ENCODE measurements around the gene LMTK3. TPM values are rescaled to one million over a fixed set of nuclear protein-coding genes. Genes with fewer than 3 reads are reported as not detected.

Gene LMTK3
- total and polyA plus RNA-seq, 2 of the 4 experiments (the other 2 are of a cell fraction) = 0.18 to 0.87 TPM

DNA sequence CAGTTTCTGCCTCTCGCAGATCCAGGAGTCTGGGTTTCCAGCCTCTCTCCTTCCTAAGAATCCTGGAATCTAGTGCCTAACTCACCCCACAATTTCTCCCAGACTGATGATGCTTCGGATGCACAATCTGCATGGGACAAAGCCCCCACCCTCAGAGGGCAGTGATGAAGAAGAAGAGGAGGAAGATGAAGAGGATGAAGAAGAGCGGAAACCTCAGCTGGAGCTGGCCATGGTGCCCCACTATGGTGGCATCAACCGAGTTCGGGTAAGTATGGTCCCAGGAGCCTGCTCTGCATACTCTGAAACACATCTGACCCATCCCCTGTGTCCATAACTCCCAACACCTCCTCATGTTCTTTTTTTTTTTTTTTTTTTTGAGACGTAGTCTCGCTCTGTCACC lies 65.1 kb downstream of the LMTK3 start:
- no peak overlapping the region for H2BK15ac ChIP-seq (ENCODE audit: low read depth, low read length)
- TSS peak; percentile 63 for BruUV-seq (replicated peaks)
- H3K27ac ChIP-seq (ENCODE audit: insufficient read depth, low read length) = peak overlapping the region; percentile 77; the same call in 1 of the 2 replicates
- H2AK5ac ChIP-seq (ENCODE audit: low read depth, low read length) = 0 out of 2 replicates have a peak overlapping the region, but pooled peaks have one; percentile 69
- peak overlapping the region; percentile 69 for H3K9ac ChIP-seq (ENCODE audit: low read depth, low read length)
- H3K27me3 ChIP-seq (ENCODE audit: control insufficient read depth, insufficient read depth, low read length) = peaks cover 16% of the 10 kb centered on the region
- H2BK20ac ChIP-seq (ENCODE audit: low read depth, low read length) = no peak overlapping the region
- H3K4me2 ChIP-seq (ENCODE audit: low read depth, low read length) = peak overlapping the region; percentile 93
- H2AK9ac ChIP-seq (replicated peaks; ENCODE audit: low read depth, low read length, poor library complexity) = peak overlapping the region; percentile 95
- dilution Hi-C loops (cut with HindIII; ENCODE audit: low sequenced_read_pairs, unreplicated experiment) = no loop called here
- ChIA-PET POLR2A (ENCODE audit: unreplicated experiment) (no interaction called here), CTCF (interaction anchor here (0.6 kb wide), 1 partner anchor 58 kb away, joined by 5 read pairs; no protein-coding TSS in a partner anchor)
- no peak overlapping the region for H3K56ac ChIP-seq (ENCODE audit: extremely low read depth, insufficient read depth, low read length)
- H2BK120ac ChIP-seq (ENCODE audit: low read depth, low read length) = no peak overlapping the region
- no CpG with 5 or more reads among the region's 7 CpGs for WGBS, 2 experiments (ENCODE audit: extremely low coverage in 2 of 2, insufficient read length in 1 of 2)
- H2AFZ ChIP-seq (replicated peaks; ENCODE audit: low read length, poor library complexity) = no peak overlapping the region
- DNase-seq = no peak
- H3K9me1 ChIP-seq (ENCODE audit: insufficient read depth, low read length) = peaks cover 4% of the 10 kb centered on the region
- H4K20me1 ChIP-seq (ENCODE audit: insufficient read depth, low read length) = no peaks in the 10 kb centered on the region
- H3K79me1 ChIP-seq (ENCODE audit: low read depth in 1 of 2, low read length in 2 of 2) = peaks cover 7 to 24% of the 10 kb centered on the region in 2 experiments
- no peak overlapping the region for H3K14ac ChIP-seq (replicated peaks; ENCODE audit: low read depth, low read length)
- peak overlapping the region; percentile 53 for H3K4me3 ChIP-seq (ENCODE audit: insufficient read depth, low read depth, low read length)
- no peak overlapping the region for H4K91ac ChIP-seq (ENCODE audit: insufficient read depth, low read depth, low read length)
- H3K18ac ChIP-seq (ENCODE audit: low read depth, low read length) = no peak overlapping the region
- peaks cover 8% of the 10 kb centered on the region for H3K4me1 ChIP-seq (ENCODE audit: control insufficient read depth, insufficient read depth, low read length)
- TF ChIP-seq MAZ (IDR thresholded peaks at IDR 0.05; ENCODE audit: borderline replicate concordance, low read depth, low read length) (no peak), FOS (IDR thresholded peaks at IDR 0.05; ENCODE audit: low read depth, low read length) (no peak), NFE2L2 (IDR thresholded peaks at IDR 0.05; ENCODE audit: low read depth, low read length) (no peak), POLR2A (IDR thresholded peaks at IDR 0.05; ENCODE audit: low read depth, low read length) (no peak), RCOR1 (IDR thresholded peaks at IDR 0.05; ENCODE audit: insufficient replicate concordance, low read length) (no peak), MAFK (IDR thresholded peaks at IDR 0.05; ENCODE audit: low read depth, low read length) (no peak), RAD21 (IDR thresholded peaks at IDR 0.05; ENCODE audit: low read length) (no peak), MXI1 (IDR thresholded peaks at IDR 0.05; ENCODE audit: borderline replicate concordance, low read depth, low read length) (no peak), CHD1 (IDR thresholded peaks at IDR 0.05; ENCODE audit: low read depth, low read length) (no peak), CEBPB (IDR thresholded peaks at IDR 0.05; ENCODE audit: low read depth, low read length) (no peak), RFX5 (IDR thresholded peaks at IDR 0.05; ENCODE audit: low read depth, low read length) (no peak), SMC3 (IDR thresholded peaks at IDR 0.05; ENCODE audit: low read depth, low read length) (no peak), BHLHE40 (IDR thresholded peaks at IDR 0.05; ENCODE audit: low read depth, low read length) (no peak)
- TF ChIP-seq, protein P1, sequence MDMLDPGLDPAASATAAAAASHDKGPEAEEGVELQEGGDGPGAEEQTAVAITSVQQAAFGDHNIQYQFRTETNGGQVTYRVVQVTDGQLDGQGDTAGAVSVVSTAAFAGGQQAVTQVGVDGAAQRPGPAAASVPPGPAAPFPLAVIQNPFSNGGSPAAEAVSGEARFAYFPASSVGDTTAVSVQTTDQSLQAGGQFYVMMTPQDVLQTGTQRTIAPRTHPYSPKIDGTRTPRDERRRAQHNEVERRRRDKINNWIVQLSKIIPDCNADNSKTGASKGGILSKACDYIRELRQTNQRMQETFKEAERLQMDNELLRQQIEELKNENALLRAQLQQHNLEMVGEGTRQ (IDR thresholded peaks at IDR 0.05; ENCODE audit: low read depth, low read length) = no peak
- TF ChIP-seq, protein P2, sequence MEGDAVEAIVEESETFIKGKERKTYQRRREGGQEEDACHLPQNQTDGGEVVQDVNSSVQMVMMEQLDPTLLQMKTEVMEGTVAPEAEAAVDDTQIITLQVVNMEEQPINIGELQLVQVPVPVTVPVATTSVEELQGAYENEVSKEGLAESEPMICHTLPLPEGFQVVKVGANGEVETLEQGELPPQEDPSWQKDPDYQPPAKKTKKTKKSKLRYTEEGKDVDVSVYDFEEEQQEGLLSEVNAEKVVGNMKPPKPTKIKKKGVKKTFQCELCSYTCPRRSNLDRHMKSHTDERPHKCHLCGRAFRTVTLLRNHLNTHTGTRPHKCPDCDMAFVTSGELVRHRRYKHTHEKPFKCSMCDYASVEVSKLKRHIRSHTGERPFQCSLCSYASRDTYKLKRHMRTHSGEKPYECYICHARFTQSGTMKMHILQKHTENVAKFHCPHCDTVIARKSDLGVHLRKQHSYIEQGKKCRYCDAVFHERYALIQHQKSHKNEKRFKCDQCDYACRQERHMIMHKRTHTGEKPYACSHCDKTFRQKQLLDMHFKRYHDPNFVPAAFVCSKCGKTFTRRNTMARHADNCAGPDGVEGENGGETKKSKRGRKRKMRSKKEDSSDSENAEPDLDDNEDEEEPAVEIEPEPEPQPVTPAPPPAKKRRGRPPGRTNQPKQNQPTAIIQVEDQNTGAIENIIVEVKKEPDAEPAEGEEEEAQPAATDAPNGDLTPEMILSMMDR (conservative IDR thresholded peaks at IDR 0.05; ENCODE audit: low read depth, low read length) = no peak
- TF ChIP-seq, protein P3, sequence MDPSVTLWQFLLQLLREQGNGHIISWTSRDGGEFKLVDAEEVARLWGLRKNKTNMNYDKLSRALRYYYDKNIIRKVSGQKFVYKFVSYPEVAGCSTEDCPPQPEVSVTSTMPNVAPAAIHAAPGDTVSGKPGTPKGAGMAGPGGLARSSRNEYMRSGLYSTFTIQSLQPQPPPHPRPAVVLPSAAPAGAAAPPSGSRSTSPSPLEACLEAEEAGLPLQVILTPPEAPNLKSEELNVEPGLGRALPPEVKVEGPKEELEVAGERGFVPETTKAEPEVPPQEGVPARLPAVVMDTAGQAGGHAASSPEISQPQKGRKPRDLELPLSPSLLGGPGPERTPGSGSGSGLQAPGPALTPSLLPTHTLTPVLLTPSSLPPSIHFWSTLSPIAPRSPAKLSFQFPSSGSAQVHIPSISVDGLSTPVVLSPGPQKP (IDR thresholded peaks at IDR 0.05; ENCODE audit: borderline replicate concordance, low read depth, low read length) = no peak
- H4K8ac ChIP-seq (ENCODE audit: low read depth in 2 of 2, low read length in 2 of 2) = peak overlapping the region; percentile 12 to 94; a peak in 2 of 4 replicates
- H2BK5ac ChIP-seq (ENCODE audit: low read depth, low read length, poor library complexity, severe bottlenecking) = no peak overlapping the region
- intact Hi-C loops (cut with micrococcal nuclease) = no loop called here
- no peak for ATAC-seq (ENCODE audit: low read depth)
- peak overlapping the region; percentile 58; the same call in 1 of the 2 replicates for H3K4ac ChIP-seq (ENCODE audit: low read depth, low read length)
- H4K5ac ChIP-seq (ENCODE audit: low read depth, low read length) = 0 out of 2 replicates have a peak overlapping the region, but pooled peaks have one; percentile 15
- H3K36me3 ChIP-seq (ENCODE audit: control insufficient read depth, insufficient read depth, low read length) = peaks cover 21% of the 10 kb centered on the region
- in situ Hi-C loops (cut with MboI; ENCODE audit: low sequenced_read_pairs) = no loop called here
- H3K9me3 ChIP-seq (ENCODE audit: control insufficient read depth, insufficient read depth, low read length) = no peaks in the 10 kb centered on the region
- H3K23ac ChIP-seq (ENCODE audit: low read depth, low read length) = 0 out of 2 replicates have a peak overlapping the region, but pooled peaks have one; percentile 14

Data from IMR-90 (cell line).